Stimulated activated CD8-positive, alpha-beta memory T cell treated with anti-CD3 and anti-CD28 coated beads, Interleukin-4, amount 100 ng/mL, for 1 hour (primary cell): ENCODE results near the gene IDUA.
"Not testable (repeated sequence)": the region's sequence is repeated elsewhere in the genome, so short reads cannot be mapped to it uniquely, and the experiment has no call there.

Source experiments
- DNase-seq, 2 donors: peaks; one replicate each; pipeline ENCODE4 v3.0.0-alpha.2; 2020; ENCODE audit warnings: low read depth in 2 of 2, low spot score in 1 of 2

IDUA gene

GRCh38 chr4:986879-987623, at the start of gene IDUA:
Gene IDUA (plus strand): TSS chr4:987044. CDS start chr4:987085, 41 bp downstream.
- peak in 1 of 2 donors; percentile 76 for DNase-seq

- DNase-seq, result not testable (repeated sequence)
These were observed 47.3 kb upstream of the IDUA start for GRCh38 chr4:939508-939907.

GRCh38 chr4:945274-946102, 41.4 kb upstream of the IDUA start:
- no peak for DNase-seq

- no peak for DNase-seq
These were observed 40.8 kb upstream of the IDUA start for GRCh38 chr4:946103-946450.

GRCh38 chr4:946517-947471, 40.0 kb upstream of the IDUA start:
- DNase-seq, result no peak

- DNase-seq, result no peak
These were observed 39.3 kb upstream of the IDUA start for GRCh38 chr4:947491-947971.

- DNase-seq, result no peak
These were observed 38.5 kb upstream of the IDUA start for GRCh38 chr4:948101-948935.

- no peak for DNase-seq
These were observed 37.9 kb upstream of the IDUA start for GRCh38 chr4:948936-949300.

- no peak for DNase-seq
These were observed 37.2 kb upstream of the IDUA start for GRCh38 chr4:949656-950055.

- no peak for DNase-seq
These were observed 36.5 kb upstream of the IDUA start for GRCh38 chr4:950136-951020.

- DNase-seq, result no peak
These were observed 35.7 kb upstream of the IDUA start for GRCh38 chr4:951186-951585.

- no peak for DNase-seq
These were observed 35.0 kb upstream of the IDUA start for GRCh38 chr4:951594-952468.

GRCh38 chr4:952881-953573, 33.8 kb upstream of the IDUA start:
- DNase-seq, result no peak

- no peak for DNase-seq
These were observed 33.3 kb upstream of the IDUA start for GRCh38 chr4:953574-953915.

- DNase-seq, result no peak
These were observed 32.4 kb upstream of the IDUA start for GRCh38 chr4:954211-955020.

- no peak for DNase-seq
These were observed 31.5 kb upstream of the IDUA start for GRCh38 chr4:955161-955921.
